ENCODE results near the gene PCED1B.
A peak's percentile ranks its signal among the peaks of the same experiment; 100 is the strongest.
"Not testable (repeated sequence)": the region's sequence is repeated elsewhere in the genome, so short reads cannot be mapped to it uniquely, and the experiment has no call there.

Gene PCED1B

DNA sequence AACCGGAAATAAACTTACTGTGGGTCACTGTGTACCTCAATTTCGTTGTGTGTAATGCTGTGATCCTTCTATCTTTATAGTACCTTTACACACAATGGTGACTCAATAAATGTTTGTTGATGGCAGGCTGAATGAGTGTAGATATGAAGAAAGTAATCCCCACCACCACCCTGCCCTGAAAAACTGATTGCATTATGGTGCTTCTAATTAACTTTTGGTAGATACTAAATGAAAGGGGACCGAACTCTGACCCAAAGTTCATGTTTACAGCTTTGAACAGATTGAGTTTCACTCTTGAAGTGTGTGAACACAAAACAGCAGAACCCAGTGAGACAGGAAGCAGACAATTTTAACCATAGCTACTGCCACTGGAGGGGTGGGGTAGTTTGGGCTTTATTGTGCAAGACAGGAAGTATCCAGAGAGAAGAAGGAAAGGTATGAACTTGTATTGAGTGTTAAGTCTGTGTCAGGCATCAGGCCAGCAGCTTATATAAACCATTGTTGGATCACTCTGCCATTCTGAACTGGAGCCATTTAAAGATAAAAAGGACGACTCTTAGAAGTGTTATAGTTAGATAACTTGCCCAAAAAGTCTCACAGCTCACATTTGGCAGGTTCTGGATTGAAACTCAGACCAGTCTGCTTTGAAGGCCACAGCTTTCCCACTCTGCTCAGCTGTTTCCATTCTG is 197.3 kb downstream of the PCED1B start:
- peak; percentile 87 for DNase-seq (ENCODE audit: low read depth)
- H3K4me3 ChIP-seq (replicated peaks; ENCODE audit: low read depth, low read length): no peak overlapping the region
- TF ChIP-seq, protein P1, sequence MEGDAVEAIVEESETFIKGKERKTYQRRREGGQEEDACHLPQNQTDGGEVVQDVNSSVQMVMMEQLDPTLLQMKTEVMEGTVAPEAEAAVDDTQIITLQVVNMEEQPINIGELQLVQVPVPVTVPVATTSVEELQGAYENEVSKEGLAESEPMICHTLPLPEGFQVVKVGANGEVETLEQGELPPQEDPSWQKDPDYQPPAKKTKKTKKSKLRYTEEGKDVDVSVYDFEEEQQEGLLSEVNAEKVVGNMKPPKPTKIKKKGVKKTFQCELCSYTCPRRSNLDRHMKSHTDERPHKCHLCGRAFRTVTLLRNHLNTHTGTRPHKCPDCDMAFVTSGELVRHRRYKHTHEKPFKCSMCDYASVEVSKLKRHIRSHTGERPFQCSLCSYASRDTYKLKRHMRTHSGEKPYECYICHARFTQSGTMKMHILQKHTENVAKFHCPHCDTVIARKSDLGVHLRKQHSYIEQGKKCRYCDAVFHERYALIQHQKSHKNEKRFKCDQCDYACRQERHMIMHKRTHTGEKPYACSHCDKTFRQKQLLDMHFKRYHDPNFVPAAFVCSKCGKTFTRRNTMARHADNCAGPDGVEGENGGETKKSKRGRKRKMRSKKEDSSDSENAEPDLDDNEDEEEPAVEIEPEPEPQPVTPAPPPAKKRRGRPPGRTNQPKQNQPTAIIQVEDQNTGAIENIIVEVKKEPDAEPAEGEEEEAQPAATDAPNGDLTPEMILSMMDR (IDR thresholded peaks at IDR 0.05; ENCODE audit: low read length, missing control alignments): no peak

DNA sequence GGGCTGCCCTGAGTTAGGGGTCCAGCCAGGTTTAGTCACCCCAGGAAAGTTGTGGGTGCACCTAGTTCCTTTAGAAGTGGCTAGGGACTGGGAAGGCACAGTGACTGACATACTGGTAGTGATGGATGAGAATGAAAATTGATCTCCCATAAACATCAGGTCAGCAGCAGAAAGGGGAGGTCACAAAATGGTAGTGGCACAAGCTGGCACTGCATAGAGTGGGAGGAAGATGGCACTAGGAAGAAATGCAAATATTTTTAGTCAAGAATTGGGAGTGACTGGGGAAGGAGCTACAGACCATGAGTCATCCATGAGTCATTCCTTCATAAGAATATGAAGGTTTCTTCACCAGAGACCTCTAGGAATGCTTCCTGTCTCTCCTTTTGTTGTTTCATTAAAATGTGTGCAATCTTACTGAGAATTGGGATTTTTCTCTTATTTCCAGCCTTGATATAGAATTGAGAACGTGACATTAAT is 198.6 kb downstream of the PCED1B start:
- H3K4me3 ChIP-seq (replicated peaks; ENCODE audit: low read depth, low read length): no peak overlapping the region
- peak; percentile 96 for DNase-seq (ENCODE audit: low read depth)
- TF ChIP-seq, protein P1 (IDR thresholded peaks at IDR 0.05; ENCODE audit: low read length, missing control alignments): no peak

DNA sequence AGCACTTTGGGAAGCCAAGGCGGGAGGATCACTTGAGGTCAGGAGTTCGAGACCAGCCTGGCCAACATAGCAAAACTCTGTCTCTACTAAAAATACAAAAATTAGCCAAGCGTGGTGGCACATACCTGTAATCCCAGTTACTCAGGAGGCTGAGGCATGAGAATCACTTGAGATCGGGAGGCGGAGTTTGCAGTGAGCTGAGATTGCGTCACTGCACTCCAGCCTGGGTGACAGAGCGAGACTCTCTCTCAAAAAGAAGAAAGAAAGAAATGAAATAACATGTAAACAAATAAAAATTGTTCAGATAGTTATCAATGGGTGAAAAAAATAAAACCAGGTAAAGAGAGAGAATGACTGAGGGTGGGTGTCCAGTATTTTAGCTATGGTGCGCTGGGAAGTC is 200.3 kb downstream of the PCED1B start:
- not testable (repeated sequence) for DNase-seq (ENCODE audit: low read depth); H3K4me3 ChIP-seq (replicated peaks; ENCODE audit: low read depth, low read length)

DNA sequence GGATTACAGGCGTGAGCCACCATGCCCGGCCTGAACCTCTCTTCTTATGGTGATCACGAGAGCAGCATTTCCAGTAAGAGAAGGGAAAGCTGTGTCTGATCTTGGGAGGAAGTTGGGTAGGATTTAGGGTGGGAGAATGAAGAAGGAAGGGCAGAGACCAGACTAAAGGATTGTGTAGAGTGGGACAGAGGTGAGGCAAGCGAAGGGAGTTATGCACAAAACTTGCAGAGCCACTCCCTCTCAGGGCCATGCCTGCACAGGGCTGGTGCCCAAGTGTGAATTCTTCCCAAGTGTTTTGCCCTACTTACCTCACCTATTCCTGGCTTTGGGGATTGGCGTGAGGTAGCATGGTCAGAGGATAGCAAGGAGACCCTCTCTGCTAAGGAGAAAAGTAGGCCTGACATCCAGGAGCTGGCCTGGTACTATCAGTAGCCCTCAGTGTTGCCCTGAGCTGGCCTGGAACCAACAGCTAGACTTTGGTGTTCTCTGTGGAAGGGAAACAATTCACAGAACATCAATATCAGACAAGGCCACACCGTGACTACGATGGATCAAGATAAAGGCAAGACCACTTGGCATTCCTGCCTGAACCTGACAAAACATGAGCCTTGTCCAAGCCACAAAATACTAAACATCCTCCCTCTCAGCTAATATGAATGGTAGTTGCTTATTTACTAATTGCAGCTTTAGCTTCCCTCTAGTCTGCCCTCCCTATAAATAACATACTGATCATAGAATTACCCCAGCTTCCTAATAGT is 201.3 kb downstream of the PCED1B start:
- TF ChIP-seq, protein P1 (IDR thresholded peaks at IDR 0.05; ENCODE audit: low read length, missing control alignments): no peak
- H3K4me3 ChIP-seq (replicated peaks; ENCODE audit: low read depth, low read length): no peak overlapping the region
- no peak for DNase-seq (ENCODE audit: low read depth)

DNA sequence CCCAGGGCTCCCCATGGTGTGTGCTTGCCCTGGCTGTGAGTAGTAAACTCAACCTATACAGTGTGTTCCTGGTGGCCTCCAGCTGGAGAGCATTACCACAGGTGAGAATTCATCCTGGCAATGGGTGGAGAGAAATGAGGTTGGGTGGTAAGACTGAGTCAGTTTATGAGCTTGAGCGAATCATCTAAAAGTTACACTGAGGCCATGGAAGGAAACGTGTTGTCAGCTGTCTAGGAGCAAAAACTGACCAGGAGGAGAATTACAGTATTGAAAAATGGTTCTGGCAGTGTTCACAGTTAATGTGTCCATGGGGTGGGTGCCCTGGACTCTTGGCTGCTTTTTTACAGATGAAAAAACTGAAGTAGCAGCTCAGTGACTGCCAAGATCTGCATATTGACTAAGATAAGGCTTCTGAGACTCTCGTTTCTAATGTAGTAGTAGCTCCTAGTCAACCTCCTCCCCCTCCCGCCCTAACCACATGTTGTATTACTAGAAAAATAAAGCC is 202.3 kb downstream of the PCED1B start:
- peak; percentile 72 for DNase-seq (ENCODE audit: low read depth)
- TF ChIP-seq, protein P1 (IDR thresholded peaks at IDR 0.05; ENCODE audit: low read length, missing control alignments): no peak
- no peak overlapping the region for H3K4me3 ChIP-seq (replicated peaks; ENCODE audit: low read depth, low read length)

DNA sequence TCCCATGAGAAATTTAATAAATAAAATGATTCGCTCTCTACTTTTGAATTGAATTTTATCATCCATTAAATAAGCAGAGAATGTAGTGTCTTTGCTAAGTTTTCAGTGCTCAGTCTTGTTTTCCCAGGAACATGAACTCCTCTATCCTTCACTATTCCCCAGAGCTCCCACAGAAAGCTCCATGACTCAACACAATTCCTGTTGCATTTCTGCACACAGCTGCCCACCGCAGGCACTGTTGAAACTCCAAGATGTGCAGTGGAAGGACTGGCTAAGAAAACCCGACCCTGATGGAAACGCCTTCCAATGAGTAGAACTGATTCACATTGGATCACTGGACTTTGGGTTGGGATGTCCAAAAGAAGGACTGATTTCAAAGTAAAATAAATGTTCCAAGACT is 202.8 kb downstream of the PCED1B start:
- peak; percentile 85 for DNase-seq (ENCODE audit: low read depth)
- TF ChIP-seq, protein P1 (IDR thresholded peaks at IDR 0.05; ENCODE audit: low read length, missing control alignments): no peak
- no peak overlapping the region for H3K4me3 ChIP-seq (replicated peaks; ENCODE audit: low read depth, low read length)

Measured in fibroblast of pulmonary artery (primary cell).